HG03025 (cell line): Measurements from ENCODE around the gene HPSE2.

Experiments used
- ATAC-seq: cut with Tn5 transposase; IDR thresholded peaks from one replicate; pipeline ENCODE4 v1.9.1; 2021; ENCODE audit warnings: mild to moderate bottlenecking, moderate library complexity; ENCODE audit not compliant: unreplicated experiment, low FRiP score

HPSE2 gene

DNA sequence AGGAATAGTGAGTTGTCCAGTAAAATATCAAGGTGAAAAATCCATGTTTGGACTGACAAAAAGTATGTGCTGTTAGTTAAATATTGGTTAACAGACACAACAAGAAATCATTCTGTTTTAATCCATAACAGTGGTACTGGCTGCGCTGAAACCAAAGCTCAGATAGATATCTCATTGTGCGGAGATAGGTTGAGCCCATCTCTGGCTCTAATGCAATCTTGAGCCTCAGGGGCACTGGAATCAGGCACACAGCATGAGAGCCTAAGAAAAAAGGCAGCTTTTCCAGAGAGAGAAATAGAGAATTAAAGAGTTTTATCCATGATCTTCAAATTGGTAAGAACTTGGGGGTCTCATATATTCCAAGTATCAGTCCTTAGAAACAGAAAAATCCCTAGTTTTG is 373.7 kb downstream of the HPSE2 start:
- ATAC-seq: no peak

DNA sequence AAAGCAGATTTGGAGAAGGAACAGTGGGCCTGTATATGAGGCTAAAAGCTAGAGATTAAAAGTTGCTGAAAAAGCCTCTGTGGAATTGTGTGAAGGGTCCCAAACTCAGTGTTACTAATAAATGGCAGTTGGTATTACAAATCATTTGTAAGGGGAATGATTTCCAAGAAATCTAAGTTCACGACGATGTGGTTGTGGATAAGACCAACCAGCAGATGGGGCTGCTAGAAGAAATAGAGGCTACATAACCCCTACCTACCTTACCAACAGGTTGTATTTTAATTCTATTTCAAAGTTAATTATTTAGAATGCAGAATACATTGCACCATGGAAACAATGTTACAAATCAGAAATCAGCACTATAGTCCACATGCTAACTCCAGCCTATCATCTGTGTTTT is 377.1 kb downstream of the HPSE2 start:
- no peak for ATAC-seq

DNA sequence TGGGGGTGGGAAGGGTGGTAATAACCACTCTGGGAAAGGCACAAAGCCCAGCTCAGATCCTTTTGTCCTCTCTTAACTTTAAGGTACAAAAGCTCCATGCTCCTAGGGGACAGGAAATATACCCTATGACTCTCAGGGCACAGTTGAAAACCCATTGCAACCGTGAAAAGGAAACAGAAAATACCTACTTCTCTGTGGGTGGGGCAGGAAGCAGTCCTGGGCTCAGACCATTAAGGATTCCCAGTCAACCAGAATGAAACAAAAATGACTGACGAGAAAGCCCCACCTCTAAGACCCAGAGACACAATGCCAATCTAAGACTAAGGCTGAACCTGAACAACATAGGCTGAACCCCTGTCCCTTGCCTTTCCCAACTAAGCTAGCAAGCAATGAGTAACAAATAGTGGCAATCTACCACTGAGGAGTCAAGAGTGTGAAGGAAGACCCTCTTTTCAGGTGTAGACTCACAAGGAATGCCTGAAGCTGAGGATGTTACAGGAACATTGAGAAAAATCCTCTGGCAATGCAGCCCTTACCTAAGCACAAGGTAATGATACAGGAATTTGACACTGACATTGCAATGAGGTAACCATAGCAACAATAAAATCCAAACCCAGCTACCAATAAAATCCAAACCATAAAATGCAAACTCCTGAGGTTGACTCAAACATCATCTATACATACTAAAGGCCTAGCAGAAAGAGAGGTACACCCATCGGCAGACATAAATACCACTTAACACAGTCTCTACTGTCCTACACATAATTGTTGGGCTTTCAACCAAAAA is 380.1 kb downstream of the HPSE2 start:
- ATAC-seq: no peak

DNA sequence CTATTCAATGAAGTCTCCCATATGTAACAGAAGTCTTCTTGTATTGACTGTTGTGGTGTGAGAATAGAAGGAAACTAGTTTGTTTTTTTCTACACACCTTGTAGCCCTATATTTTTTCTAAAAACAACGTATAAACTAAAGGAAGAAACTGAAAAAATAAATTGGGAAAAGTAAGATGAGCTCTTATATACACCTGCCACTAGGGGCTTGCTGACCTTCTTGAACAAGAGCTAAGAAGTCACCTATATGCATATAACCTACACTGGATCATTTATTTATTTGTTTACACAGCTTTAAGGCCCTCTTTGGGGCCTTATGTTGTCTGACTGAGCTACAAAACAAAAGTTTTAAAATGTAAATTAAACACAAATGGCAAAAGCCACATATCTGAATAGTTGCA is 383.0 kb downstream of the HPSE2 start:
- ATAC-seq: no peak

DNA sequence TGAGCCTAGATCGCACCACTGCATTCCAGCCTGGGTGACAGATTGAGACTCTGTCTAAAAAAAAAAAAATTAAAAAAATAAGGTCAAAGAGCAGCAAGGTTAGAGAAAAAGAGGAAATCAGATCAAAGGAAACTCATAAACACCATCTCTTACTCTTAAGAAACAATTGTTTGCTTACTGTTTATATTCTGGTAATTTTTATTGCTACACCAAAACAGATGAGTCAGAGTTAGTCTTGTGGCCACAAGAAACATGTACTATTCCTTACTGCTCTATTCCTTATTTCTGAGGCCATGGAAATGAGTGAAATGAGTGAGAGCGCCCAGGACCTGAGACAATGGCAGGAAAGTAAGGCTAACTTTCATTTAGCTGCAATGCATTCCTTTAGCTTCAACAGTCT is 387.3 kb downstream of the HPSE2 start:
- ATAC-seq: no peak

DNA sequence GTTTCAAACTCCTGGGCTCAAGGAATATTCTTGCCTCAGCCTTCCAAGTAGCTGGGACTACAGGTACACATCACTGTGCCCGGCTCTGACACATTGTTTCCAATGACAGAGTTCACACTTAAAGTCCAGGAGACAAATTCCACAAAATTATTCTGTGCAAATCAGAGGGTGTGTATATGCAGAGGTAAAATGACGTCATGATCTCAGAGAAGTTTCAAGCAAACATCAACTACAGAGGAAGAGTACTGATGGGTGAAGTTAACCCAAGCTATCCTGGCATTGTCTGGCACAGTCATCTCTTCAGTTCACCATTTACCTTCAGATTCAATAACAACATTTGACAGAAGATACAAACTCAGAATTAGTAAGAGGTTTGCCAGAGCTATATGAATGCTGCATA is 388.9 kb downstream of the HPSE2 start:
- ATAC-seq: no peak

DNA sequence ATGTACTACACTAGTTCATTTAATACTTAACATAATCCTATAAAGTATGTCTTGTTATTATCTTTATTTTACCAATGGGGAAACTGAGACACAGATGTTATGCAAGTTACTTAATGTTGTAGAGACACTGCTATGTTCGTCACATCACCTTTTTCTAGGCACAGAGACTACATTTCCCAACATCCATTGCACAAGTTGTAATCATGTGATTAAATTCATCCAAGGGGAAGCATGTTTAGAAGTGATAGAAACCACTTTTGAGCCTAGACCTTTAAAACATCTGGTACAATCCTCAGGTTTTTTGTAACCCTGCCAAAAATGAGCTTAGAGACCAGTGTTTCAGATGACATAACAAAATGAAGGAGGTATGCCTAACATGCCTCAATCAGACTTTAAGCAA is 402.1 kb downstream of the HPSE2 start:
- ATAC-seq: no peak

DNA sequence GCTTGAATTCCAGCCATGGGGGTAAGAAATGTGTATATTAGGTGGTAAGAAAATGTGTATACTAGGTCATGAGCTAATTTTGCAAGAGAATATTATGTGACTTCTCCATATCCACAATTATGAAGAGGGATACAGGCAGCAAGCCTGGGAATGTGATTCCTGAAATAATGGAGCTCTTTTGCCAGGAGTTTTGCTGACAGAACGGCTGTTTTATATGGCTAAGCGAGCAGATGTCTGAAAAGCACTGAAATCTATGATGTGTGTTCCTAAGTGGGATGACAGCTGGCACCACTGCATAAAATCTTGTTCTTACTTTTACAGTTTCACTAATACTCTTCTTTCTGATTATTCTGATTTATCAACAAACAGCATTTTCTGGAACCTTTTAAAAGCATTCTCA is 402.9 kb downstream of the HPSE2 start:
- no peak for ATAC-seq

DNA sequence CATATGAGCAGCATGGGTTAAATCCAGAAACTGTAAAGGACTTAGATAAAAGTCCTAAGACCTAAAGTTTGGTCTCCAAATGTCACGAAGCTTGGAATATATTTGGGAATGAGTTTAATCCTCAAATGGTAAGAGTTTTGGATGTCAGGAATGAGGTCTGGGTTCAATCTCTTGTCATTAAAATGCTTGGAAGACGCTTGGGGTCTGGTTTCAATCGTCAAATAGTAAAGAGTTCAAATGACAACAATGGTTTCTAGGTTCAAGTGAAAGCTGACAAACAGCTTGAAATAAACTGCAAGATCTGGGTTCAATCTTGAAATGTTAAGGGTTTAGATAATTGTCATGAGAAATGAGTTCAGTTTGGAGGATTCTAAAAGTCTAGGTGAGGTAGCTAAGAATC is 403.5 kb downstream of the HPSE2 start:
- ATAC-seq: no peak

DNA sequence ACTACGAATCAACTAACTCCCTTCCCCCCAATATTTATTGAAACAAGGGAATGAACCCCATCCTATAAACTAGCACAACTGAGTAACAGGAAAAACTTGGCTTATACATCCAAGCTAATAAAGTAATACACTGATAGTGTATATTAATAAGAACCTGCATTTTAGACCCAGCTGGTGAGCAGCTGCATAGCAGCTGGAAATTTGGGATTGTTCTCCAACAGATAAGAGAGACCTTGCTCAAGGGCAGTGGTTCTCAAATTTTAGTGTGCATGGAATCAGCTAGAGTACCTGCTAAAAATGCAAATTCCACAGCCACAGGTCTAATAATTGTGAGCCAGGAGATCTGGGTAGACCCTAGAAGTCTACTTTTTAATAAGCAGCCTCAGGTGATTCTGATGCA is 404.3 kb downstream of the HPSE2 start:
- no peak for ATAC-seq

DNA sequence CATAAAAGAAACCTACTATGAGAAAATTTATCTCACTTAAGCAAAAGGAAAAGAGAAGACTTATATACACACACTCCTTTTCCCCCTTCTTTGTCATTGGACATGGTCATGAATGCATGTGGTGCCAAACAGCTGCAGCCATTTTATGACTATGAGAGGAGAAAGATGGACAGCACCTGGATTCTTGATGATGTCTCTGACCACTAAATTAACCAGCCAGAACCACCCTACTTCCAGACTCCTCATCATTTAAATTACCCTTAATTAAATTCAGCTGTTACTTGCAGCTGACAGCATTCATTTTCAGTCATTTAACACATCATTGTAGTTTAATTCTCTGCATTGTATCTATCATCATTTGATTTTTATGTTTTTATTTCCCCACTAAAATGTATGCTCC is 409.9 kb downstream of the HPSE2 start:
- no peak for ATAC-seq

DNA sequence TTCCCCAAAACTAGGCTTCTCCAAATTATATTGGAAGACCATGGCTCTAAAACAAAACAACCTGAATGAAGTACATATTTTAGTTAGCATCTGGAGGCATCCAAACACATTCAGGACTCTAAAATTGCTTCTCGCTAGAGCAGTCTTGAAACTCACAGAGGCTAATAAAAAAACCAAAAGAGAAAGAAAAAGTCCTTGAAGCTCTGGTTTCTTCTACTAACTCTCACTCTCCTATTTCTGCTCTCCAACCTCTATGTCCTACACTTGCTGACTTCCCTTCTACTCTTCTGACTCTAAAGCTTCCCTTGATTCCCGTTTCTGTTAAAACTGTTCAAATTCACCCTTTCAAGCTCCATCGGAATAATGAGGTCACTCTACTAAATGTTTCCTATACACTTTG is 418.3 kb downstream of the HPSE2 start:
- no peak for ATAC-seq

DNA sequence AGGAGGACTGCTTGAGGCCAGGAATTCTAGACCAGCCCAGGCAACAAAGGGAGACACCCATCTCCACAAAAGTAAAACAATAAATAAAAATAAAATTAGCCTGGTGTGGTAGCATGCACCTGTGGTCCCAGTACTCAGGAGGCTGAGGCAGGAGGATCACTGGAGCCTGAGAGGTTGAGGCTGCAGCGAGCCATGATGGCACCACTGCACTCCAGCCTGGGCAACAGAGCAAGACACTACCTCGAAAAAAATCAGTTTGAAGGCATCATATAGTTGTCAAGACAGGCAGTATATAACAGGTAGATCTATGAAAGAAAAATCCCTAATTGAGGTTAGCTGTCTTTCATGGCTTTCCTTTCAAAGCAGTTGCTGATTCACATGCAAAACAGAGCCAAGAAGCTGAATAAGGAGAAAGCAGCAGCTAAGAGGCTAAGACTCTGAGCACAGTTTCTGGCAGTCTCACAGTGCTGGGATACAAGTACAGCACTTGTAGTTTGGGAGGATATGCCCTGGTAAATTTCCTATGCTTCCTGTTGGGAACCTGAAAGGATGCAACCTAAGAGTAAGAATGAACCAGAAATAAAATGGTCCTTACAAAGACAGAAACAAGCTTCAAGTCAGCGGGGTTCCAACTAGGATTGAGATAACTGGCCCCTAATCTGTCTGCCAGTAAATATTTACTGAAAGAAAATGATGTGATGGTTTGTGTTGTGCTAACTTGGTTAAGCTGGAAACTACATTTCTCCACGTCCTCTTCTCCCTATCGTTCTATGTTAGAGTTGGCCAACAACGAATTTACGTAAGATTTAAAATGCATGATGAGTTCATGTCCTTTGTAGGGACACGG is 420.4 kb downstream of the HPSE2 start:
- no peak for ATAC-seq

DNA sequence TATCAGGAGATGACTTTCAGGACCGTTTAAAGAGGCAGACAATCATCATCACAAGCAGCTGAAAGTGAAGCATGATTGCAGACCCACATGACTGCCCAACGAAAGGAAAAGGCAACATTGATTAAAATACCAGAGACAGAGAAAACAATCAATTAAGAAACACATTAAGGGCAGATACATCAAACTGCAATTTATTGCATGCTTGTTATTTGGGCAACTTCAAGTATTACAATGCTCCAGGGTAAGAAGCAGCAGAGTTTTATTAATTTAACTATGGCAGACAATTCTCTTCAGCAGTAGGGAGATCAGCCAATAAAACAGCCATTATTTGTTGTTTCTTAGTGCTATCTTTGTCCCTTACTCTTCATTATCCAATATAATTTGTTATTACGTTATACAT is 421.2 kb downstream of the HPSE2 start:
- ATAC-seq: no peak

DNA sequence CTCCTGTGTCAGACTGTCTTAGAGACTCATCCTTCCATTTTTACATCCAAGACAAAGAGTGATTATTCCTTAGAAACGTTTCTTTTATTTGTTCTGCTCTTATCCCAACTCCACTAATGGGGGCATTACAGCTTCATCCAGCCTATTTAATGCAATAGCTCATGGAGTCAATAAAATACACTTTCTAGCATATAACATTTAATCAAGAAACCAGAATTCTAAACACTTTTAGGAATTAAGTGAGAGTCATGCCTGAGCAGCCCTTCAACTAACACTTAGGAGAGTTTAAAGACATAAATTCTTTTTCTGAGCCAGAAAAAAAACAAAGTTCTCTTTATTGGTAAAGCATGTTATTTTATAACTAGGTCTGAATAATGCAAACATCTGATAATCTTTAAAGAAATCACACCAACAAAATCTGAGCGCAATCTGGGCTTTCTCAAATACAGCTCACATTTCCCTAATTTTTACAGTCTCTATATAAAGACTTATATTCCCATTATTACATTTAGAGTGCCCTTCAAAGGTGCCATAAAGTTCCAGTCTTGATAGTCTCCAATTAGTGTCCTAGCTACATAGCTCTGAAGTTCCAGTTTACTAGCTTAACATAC is 427.3 kb downstream of the HPSE2 start:
- ATAC-seq: no peak

DNA sequence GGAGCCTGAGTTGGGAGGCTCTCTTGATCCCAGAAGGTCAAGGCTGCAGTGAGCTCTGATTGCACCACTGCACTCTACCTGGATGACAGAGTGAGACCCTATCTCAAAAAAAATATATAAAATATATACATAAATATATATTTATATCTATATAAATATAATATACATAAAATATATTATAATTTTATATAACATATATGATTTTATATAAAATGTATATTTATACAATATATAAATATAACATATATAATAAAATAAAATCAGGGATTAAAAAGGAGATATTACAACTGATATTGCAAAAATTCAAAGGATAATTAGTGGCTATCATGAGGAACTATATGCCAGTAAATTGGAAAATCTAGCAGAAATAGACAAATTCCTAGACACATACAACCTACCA is 435.4 kb downstream of the HPSE2 start:
- ATAC-seq: no peak

DNA sequence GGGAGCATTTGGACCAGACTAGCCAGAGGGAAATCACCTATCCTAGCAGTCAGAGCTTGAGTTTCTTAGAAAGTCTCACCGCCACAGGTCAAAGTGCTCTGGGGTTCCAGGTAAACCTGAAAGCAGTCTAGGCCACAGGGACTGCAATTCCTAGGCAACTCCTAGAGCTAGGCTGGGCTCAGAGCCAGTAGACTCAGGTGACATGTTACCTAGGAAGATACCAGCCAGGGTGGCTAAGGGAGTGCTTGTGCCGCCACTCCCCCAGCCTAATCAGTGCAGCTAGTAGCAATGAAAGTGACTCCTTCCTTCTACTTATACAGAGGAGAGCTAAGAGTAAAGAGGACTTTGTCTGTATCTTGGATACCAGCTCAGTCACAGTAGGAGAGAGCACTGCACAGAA is 440.2 kb downstream of the HPSE2 start:
- ATAC-seq: no peak

DNA sequence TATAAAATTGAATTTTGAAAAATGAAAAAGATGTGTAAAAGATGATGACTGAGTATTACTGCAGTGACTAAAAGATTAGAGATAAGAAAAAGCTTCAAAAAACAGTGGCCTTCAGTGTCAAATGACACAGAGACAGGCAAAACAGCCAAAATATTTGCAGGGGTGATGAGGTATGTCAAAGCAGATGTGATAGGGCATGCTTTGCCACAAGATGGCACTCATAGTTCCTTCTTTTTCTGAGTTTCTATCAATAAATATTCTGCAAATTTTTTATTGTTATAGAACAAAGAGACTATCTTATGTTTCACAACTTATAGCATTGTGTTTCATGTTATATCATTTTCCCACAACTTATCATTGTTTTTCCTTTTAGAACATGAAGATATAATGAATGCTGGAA is 444.8 kb downstream of the HPSE2 start:
- ATAC-seq: no peak

DNA sequence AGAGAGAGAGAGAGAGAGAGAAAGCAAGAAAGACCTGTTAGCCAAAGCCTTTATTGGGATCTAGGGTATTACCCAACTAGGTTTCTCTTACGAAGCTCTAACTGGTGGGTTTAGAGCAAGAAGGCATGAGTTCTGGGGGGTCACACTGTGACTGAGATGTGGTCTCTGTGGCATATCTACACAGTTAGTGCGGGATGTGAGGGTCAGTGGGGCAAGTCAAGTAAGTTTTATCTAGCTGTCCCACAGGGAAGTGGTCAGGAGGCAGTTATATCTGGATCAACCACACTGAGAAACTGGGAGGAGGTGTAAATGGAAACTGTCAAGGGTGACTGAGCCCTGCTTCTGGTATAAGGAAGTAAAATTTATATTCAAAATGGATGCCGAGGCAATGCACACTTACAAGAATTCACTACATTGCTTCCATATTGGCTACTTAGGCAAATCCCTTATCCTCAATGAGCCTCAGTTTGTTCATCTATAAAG is 457.3 kb downstream of the HPSE2 start:
- ATAC-seq: no peak

DNA sequence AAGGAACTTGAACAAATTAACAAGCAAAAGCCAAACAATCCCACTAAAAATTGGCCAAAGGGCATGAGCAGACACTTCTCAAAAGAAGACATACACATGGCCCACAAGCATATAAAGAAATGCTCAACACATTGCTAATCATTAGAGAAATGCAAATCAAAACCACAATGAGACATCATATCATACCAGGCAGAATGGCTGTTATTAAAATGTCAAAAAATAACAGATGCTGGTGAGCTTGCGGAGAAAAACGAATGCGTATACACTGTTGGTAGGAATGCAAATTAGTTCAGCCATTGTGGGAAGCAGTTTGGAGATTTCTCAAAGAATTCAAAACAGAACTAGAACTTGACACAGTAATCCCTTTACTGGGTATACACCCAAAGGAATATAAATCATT is 477.2 kb downstream of the HPSE2 start:
- no peak for ATAC-seq

DNA sequence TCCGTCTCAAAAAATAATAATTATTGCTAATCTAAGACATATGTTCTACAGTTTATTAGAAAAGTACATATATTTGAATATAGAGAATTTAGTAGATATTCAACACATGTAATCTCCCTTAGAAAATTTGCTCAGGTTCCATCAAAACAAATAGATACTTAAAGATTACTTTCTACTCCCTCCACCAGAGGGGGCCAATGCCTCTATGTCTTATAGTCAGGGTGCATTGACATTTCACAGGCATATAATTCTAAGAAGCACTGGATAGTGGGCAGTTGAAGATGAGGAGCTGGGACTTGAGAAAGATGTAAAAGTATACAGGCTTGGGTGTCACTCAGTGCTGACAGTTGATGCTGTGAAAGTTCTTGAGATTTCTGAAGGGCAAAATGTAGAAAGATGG is 487.4 kb downstream of the HPSE2 start:
- ATAC-seq: no peak
